GM18526 (cell line): ENCODE measurements around the gene AASS.

ENCODE experiments used
- POLR2A ChIP-seq: IDR thresholded peaks from 3 replicates; pipeline ENCODE4 v1.6.1; 2011; ENCODE audit not compliant: insufficient read length; ENCODE audit errors: extremely low read depth

Gene AASS

GRCh38 chr7:122070062-122070461 is 74.0 kb downstream of the AASS start:
- TF ChIP-seq POLR2A, result no peak

GRCh38 chr7:122068999-122069398 is 75.0 kb downstream of the AASS start:
- TF ChIP-seq POLR2A, result no peak

GRCh38 chr7:122068046-122068445 is 76.0 kb downstream of the AASS start:
- no peak for TF ChIP-seq POLR2A

GRCh38 chr7:122067077-122067476 is 77.0 kb downstream of the AASS start:
- TF ChIP-seq POLR2A, result no peak

GRCh38 chr7:122064971-122065370 is 79.1 kb downstream of the AASS start:
- no peak for TF ChIP-seq POLR2A

GRCh38 chr7:122063146-122063545 is 80.9 kb downstream of the AASS start:
- no peak for TF ChIP-seq POLR2A

GRCh38 chr7:122059542-122059941 is 84.5 kb downstream of the AASS start:
- TF ChIP-seq POLR2A, result no peak

- TF ChIP-seq POLR2A, result no peak
These were observed 87.1 kb downstream of the AASS start for GRCh38 chr7:122056977-122057376.

- TF ChIP-seq POLR2A, result no peak
These were observed 89.0 kb downstream of the AASS start for GRCh38 chr7:122055073-122055472.

- no peak for TF ChIP-seq POLR2A
These were observed 89.7 kb downstream of the AASS start for GRCh38 chr7:122054393-122054792.

GRCh38 chr7:122046402-122046801 is 97.6 kb downstream of the AASS start:
- TF ChIP-seq POLR2A, result no peak

GRCh38 chr7:122040147-122040546 is 103.9 kb downstream of the AASS start:
- no peak for TF ChIP-seq POLR2A

GRCh38 chr7:122038904-122039303 is 105.1 kb downstream of the AASS start:
- TF ChIP-seq POLR2A, result no peak

GRCh38 chr7:122038134-122038533 is 105.9 kb downstream of the AASS start:
- TF ChIP-seq POLR2A, result no peak

- no peak for TF ChIP-seq POLR2A
These were observed 108.2 kb downstream of the AASS start for GRCh38 chr7:122035876-122036275.

GRCh38 chr7:122033641-122034040 is 110.4 kb downstream of the AASS start:
- TF ChIP-seq POLR2A, result no peak

- no peak for TF ChIP-seq POLR2A
These were observed 117.0 kb downstream of the AASS start for GRCh38 chr7:122027058-122027457.
